GM19035 (cell line): ENCODE measurements around the gene DGKG.

Source experiments
- ATAC-seq: cut with Tn5 transposase; IDR thresholded peaks from one replicate; pipeline ENCODE4 v1.9.1; 2021; ENCODE audit not compliant: unreplicated experiment

Gene DGKG

GRCh38 chr3:186361762-186362536 is at the start of gene DGKG:
Gene DGKG, minus strand, starts transcription at chr3:186362234. Its CDS starts 41,775 bp downstream, at chr3:186320459.
- peak; percentile 65 for ATAC-seq

GRCh38 chr3:186411089-186411488 is 49.1 kb upstream of the DGKG start:
- ATAC-seq, result no peak

GRCh38 chr3:186406669-186407635 is 44.9 kb upstream of the DGKG start:
- no peak for ATAC-seq

- no peak for ATAC-seq
These were observed 39.5 kb upstream of the DGKG start for GRCh38 chr3:186401556-186401955.

GRCh38 chr3:186400662-186401061 is 38.6 kb upstream of the DGKG start:
- ATAC-seq, result no peak

- no peak for ATAC-seq
These were observed 38.0 kb upstream of the DGKG start for GRCh38 chr3:186400026-186400425.

GRCh38 chr3:186394566-186395217 is 32.7 kb upstream of the DGKG start:
- ATAC-seq, result no peak

- ATAC-seq, result no peak
These were observed 25.0 kb upstream of the DGKG start for GRCh38 chr3:186386883-186387560.

- no peak for ATAC-seq
These were observed 24.0 kb upstream of the DGKG start for GRCh38 chr3:186385856-186386602.

GRCh38 chr3:186383026-186383993 is 21.3 kb upstream of the DGKG start:
- no peak for ATAC-seq

GRCh38 chr3:186382217-186382885 is 20.3 kb upstream of the DGKG start:
- ATAC-seq, result no peak

GRCh38 chr3:186381424-186382216 is 19.6 kb upstream of the DGKG start:
- ATAC-seq, result no peak

- no peak for ATAC-seq
These were observed 18.8 kb upstream of the DGKG start for GRCh38 chr3:186380622-186381380.

- ATAC-seq, result no peak
These were observed 13.4 kb upstream of the DGKG start for GRCh38 chr3:186375443-186375842.

GRCh38 chr3:186374376-186374775 is 12.3 kb upstream of the DGKG start:
- ATAC-seq, result no peak

- ATAC-seq, result no peak
These were observed 7.2 kb upstream of the DGKG start for GRCh38 chr3:186369217-186369616.

- no peak for ATAC-seq
These were observed 6.7 kb upstream of the DGKG start for GRCh38 chr3:186368717-186369116.
